Right atrium auricular region (tissue), 2 donors: Measurements from ENCODE around the gene LGALS4. TPM values are rescaled to one million over a fixed set of nuclear protein-coding genes. Genes with fewer than 3 reads are reported as not detected.
A peak's percentile ranks its signal among the peaks of the same experiment; 100 is the strongest.
"Not testable (repeated sequence)": the region's sequence is repeated elsewhere in the genome, so short reads cannot be mapped to it uniquely, and the experiment has no call there.

Experiments used
- DNase-seq: peaks from one replicate; pipeline ENCODE4 v3.0.0-alpha.2; 2019; ENCODE audit warnings: low spot score
- H3K27ac ChIP-seq, 2 donors: fragments of 200-600 bp; sonication (generic); 1 replicate in 1 of 2; 2 replicates in 1 of 2; pipeline ENCODE4 v1.5.1; 2016 to 2019
- H3K27me3 ChIP-seq, 2 donors: fragments of 200-600 bp; sonication (generic); one replicate each; pipeline versions ENCODE4 v1.5.1 to v1.6.0; 2017 to 2019
- H3K36me3 ChIP-seq: fragments of 200-600 bp; sonication (generic); one replicate; pipeline ENCODE4 v1.5.1; 2016
- H3K4me1 ChIP-seq, 2 donors: fragments of 200-600 bp; sonication (generic); one replicate each; pipeline versions ENCODE4 v1.5.1 to v1.6.0; 2017 to 2019
- H3K4me3 ChIP-seq, 2 donors: fragments of 200-600 bp; sonication (generic); 1 replicate in 1 of 2; 2 replicates in 1 of 2; pipeline ENCODE4 v1.5.1; 2017 to 2019; ENCODE audit warnings: mild to moderate bottlenecking in 1 of 2, moderate library complexity in 1 of 2
- H3K9me3 ChIP-seq, 2 donors: fragments of 200-600 bp; sonication (generic); one replicate each; pipeline ENCODE4 v1.5.1; 2019
- total RNA-seq, 2 donors: library from RNA; depleted of rRNA; stranded (reverse); fragments of >200 nt; gene quantifications; one replicate each; pipeline ENCODE4 v1.1.0, GENCODE V29; 2016
- TF ChIP-seq, protein P1 (sequence below), 2 donors: fragments of 200-600 bp; sonication (generic); IDR thresholded peaks; one replicate each; pipeline ENCODE4 v1.5.1; 2019; ENCODE audit warnings: antibody characterized with exemption in 2 of 2

The LGALS4 gene
- total RNA-seq, 2 donors from 2014 or later: 0.67 TPM; not detected in 1

GRCh38 chr19:38793671-38794070 lies 19.1 kb downstream of the LGALS4 start:
- DNase-seq: no peak

DNA sequence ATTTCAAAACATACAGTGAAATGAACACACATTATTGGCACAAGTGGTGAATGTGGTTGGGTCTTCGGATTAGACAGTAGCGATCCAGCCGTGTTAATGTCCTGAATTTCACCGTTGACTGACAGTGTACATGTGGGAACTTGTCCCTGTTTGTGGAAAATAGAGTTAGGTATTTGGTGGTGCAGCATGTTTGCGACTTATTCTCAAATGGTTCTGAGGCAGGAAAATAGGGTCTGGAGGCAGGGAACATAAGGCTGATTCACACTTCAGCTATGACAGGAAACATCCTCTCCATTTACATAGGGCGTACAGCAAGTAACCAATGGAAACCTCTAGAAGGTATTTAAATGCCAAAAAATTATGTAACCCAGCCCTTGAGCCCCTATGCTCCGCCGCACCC lies 19.6 kb downstream of the LGALS4 start:
- TF ChIP-seq, protein P1, sequence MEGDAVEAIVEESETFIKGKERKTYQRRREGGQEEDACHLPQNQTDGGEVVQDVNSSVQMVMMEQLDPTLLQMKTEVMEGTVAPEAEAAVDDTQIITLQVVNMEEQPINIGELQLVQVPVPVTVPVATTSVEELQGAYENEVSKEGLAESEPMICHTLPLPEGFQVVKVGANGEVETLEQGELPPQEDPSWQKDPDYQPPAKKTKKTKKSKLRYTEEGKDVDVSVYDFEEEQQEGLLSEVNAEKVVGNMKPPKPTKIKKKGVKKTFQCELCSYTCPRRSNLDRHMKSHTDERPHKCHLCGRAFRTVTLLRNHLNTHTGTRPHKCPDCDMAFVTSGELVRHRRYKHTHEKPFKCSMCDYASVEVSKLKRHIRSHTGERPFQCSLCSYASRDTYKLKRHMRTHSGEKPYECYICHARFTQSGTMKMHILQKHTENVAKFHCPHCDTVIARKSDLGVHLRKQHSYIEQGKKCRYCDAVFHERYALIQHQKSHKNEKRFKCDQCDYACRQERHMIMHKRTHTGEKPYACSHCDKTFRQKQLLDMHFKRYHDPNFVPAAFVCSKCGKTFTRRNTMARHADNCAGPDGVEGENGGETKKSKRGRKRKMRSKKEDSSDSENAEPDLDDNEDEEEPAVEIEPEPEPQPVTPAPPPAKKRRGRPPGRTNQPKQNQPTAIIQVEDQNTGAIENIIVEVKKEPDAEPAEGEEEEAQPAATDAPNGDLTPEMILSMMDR (IDR thresholded peaks at IDR 0.05): no peak
- Histone ChIP-seq H3K27me3 (no peaks in the 10 kb centered on the region), H3K4me3 (no peak overlapping the region), H3K36me3 (no peaks in the 10 kb centered on the region), H3K9me3 (no peaks in the 10 kb centered on the region), H3K27ac (no peak overlapping the region), H3K4me1 (no peaks in the 10 kb centered on the region)
- DNase-seq: no peak

More at GRCh38 chr19:38793671-38794070, 19.1 kb downstream of the LGALS4 start:
- Histone ChIP-seq H3K27me3 (no peaks in the 10 kb centered on the region), H3K9me3 (no peaks in the 10 kb centered on the region), H3K4me1 (no peaks in the 10 kb centered on the region), H3K27ac (no peak overlapping the region), H3K4me3 (no peak overlapping the region), H3K36me3 (no peaks in the 10 kb centered on the region)
- TF ChIP-seq, protein P1 (IDR thresholded peaks at IDR 0.05): no peak

- Histone ChIP-seq H3K27ac (no peak overlapping the region), H3K4me3 (peak overlapping the region in 1 of 2 donors; percentile 35), H3K36me3 (no peaks in the 10 kb centered on the region), H3K4me1 (no peaks in the 10 kb centered on the region), H3K27me3 (no peaks in the 10 kb centered on the region), H3K9me3 (no peaks in the 10 kb centered on the region)
- TF ChIP-seq, protein P1 (IDR thresholded peaks at IDR 0.05): no peak
- DNase-seq: peak; percentile 61
These were observed 20.3 kb downstream of the LGALS4 start for GRCh38 chr19:38792250-38793111.

DNA sequence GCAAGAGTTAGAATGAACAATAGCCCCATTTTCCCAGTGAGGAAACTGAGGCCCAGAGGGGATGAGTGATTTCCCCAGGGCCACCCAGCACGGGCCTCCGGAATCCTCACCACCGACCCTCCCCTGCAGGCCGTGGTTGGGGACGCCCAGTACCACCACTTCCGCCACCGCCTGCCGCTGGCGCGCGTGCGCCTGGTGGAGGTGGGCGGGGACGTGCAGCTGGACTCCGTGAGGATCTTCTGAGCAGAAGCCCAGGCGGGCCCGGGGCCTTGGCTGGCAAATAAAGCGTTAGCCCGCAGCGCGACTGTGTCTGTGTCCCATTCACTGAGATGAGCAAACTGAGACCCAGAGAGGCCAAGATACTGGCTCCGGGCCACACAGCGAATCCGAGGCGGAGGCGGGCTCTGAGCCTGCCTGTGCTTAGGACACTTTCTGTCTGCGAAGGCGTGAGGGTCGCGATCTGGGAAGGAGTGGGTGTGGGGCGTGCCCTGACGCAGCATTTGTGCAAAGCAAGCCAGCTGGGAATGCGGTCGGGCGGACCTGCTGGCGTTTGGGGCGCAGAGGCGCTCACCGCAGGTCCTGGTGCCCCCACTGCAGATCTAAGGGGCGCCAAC lies 21.2 kb downstream of the LGALS4 start:
- not testable (repeated sequence) for H3K27me3 ChIP-seq, H3K9me3 ChIP-seq, H3K27ac ChIP-seq, H3K36me3 ChIP-seq, H3K4me1 ChIP-seq, H3K4me3 ChIP-seq, DNase-seq

- not testable (repeated sequence) for H3K36me3 ChIP-seq, H3K4me1 ChIP-seq, H3K4me3 ChIP-seq, H3K27ac ChIP-seq, H3K27me3 ChIP-seq, H3K9me3 ChIP-seq, DNase-seq
These were observed 22.0 kb downstream of the LGALS4 start for GRCh38 chr19:38790507-38791403.

DNA sequence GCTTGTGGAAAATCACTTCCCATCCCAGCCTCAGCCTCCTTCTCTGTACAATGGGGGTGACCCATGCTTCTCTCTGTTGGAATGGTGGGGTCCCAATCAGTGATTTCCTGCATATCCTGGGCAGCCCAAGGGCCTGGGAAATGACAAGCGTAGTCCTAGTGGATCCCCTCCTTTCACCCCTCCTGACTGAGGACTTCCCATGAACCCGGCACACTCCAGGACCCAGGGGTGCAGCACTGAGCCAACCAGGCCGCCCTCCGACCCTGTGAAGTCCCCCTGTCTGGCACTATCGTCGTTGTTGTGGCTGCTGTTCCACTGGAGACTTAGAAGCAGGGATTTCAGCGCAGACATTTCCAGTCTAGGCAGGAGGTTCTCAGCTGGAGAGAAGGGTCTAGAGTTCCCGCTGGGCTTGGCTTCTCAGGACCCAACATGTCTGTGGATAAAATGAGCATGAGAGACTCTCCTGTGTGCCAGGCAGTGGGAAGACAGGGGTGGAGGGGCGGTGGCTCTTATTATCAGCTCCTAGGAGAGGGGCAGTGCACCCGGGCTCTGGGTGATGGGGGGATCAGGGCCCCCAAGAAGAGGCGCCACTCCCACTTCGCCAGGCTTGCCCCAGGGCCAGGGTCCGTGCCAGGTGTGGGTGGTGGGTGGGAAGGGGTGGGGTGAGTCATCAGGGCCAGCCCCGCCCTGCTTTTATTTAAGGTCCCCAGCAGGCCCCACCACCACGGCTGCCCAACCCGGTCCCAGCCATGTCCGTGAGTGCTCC lies 24.1 kb downstream of the LGALS4 start, which contains the start of gene LGALS7B:
Gene LGALS7B, plus strand, starts transcription at position 723 of the 766 bp plus-strand sequence. Its CDS starts 27 bp downstream, at position 750.
- H3K27ac ChIP-seq: no peak within 1 kb of the TSS
- no peak for DNase-seq
- TF ChIP-seq, protein P1 (IDR thresholded peaks at IDR 0.05): no peak
- no peaks in the 10 kb centered on the region for H3K27me3 ChIP-seq
- H3K4me3 ChIP-seq: no peak within 1 kb of the TSS
- H3K36me3 ChIP-seq: no peaks in the 10 kb centered on the region
- H3K4me1 ChIP-seq: no peaks in the 10 kb centered on the region
- no peaks in the 10 kb centered on the region for H3K9me3 ChIP-seq
